DOHH2 (cell line): ENCODE measurements around the gene NKD1.

Experiments
- H3F3A ChIP-seq: fragments of 200-600 bp; sonication (generic), shearing (Covaris generic); 2 replicates; pipeline ENCODE4 v1.6.0; 2016; ENCODE audit warnings: antibody characterized with exemption, mild to moderate bottlenecking; ENCODE audit not compliant: control insufficient read depth, insufficient read depth
- H3K27ac ChIP-seq: fragments of 200-600 bp; sonication (generic); 2 replicates; pipeline ENCODE4 v1.5.1; 2014; ENCODE audit warnings: low read depth, mild to moderate bottlenecking, low read length, moderate library complexity
- H3K27me3 ChIP-seq: fragments of 200-600 bp; sonication (generic); 2 replicates; pipeline ENCODE4 v1.6.1; 2014; ENCODE audit warnings: mild to moderate bottlenecking, low read length, mixed read lengths; ENCODE audit not compliant: control insufficient read depth
- H3K36me3 ChIP-seq: fragments of 200-600 bp; sonication (generic); 2 replicates; pipeline ENCODE4 v1.6.1; 2014; ENCODE audit warnings: mild to moderate bottlenecking, low read length, moderate library complexity, mixed read lengths; ENCODE audit not compliant: control insufficient read depth
- H3K4me1 ChIP-seq: fragments of 200-600 bp; sonication (generic); 2 replicates; pipeline ENCODE4 v1.6.1; 2014; ENCODE audit warnings: mild to moderate bottlenecking, low read length, mixed read lengths; ENCODE audit not compliant: control insufficient read depth
- H3K4me2 ChIP-seq: fragments of 200-600 bp; sonication (generic); 2 replicates; pipeline ENCODE4 v1.6.0; 2014; ENCODE audit warnings: mild to moderate bottlenecking, low read length, moderate library complexity
- H3K4me3 ChIP-seq: fragments of 200-600 bp; sonication (generic); 2 replicates; pipeline ENCODE4 v1.5.1; 2014; ENCODE audit warnings: mild to moderate bottlenecking, low read length, mixed read lengths
- H3K79me2 ChIP-seq: fragments of 200-600 bp; sonication (generic); 2 replicates; pipeline ENCODE4 v1.6.1; 2014; ENCODE audit warnings: mild to moderate bottlenecking, low read length, mixed read lengths; ENCODE audit not compliant: control insufficient read depth
- H3K9me2 ChIP-seq: fragments of 200-600 bp; sonication (generic); replicated peaks from 2 replicates; pipeline ENCODE4 v1.6.1; 2014; ENCODE audit warnings: mild to moderate bottlenecking, low read length, mixed read lengths; ENCODE audit not compliant: control insufficient read depth
- H3K9me3 ChIP-seq: fragments of 200-600 bp; sonication (generic); 2 replicates; pipeline ENCODE4 v1.6.1; 2014; ENCODE audit warnings: antibody characterized with exemption, low read length, mixed read lengths; ENCODE audit not compliant: control insufficient read depth, insufficient read depth
- H4K20me1 ChIP-seq: fragments of 200-600 bp; sonication (generic); 2 replicates; pipeline ENCODE4 v1.6.0; 2014; ENCODE audit warnings: low read depth, mild to moderate bottlenecking, antibody characterized with exemption, low read length, moderate library complexity; ENCODE audit not compliant: control insufficient read depth, insufficient read depth
- EZH2phosphoT487 ChIP-seq: fragments of 200-600 bp; sonication (generic); IDR thresholded peaks from 2 replicates; pipeline ENCODE4 v1.6.1; 2017; ENCODE audit warnings: borderline replicate concordance, mild to moderate bottlenecking, antibody characterized with exemption, low read length, moderate library complexity, mixed read lengths
- TF ChIP-seq, protein P1 (sequence below): fragments of 200-600 bp; sonication (generic); IDR thresholded peaks from one replicate; pipeline ENCODE4 v1.5.1; 2014; ENCODE audit warnings: antibody characterized with exemption, mild to moderate bottlenecking, low read depth, low read length; ENCODE audit not compliant: poor library complexity, severe bottlenecking

The NKD1 gene

GRCh38 chr16:50671644-50672260 is 123.6 kb downstream of the NKD1 start:
- Histone ChIP-seq H3K27me3 (no peaks in the 10 kb centered on the region), H3K36me3 (no peaks in the 10 kb centered on the region), H4K20me1 (no peaks in the 10 kb centered on the region), H3K9me3 (peaks cover 22% of the 10 kb centered on the region), H3K4me2 (no peak overlapping the region), H3K4me1 (no peaks in the 10 kb centered on the region), H3K27ac (no peak overlapping the region), H3F3A (no peaks in the 10 kb centered on the region), H3K79me2 (no peaks in the 10 kb centered on the region), H3K4me3 (no peak overlapping the region), H3K9me2 (no peaks in the 10 kb centered on the region)
- TF ChIP-seq EZH2phosphoT487 = no peak
- TF ChIP-seq, protein P1, sequence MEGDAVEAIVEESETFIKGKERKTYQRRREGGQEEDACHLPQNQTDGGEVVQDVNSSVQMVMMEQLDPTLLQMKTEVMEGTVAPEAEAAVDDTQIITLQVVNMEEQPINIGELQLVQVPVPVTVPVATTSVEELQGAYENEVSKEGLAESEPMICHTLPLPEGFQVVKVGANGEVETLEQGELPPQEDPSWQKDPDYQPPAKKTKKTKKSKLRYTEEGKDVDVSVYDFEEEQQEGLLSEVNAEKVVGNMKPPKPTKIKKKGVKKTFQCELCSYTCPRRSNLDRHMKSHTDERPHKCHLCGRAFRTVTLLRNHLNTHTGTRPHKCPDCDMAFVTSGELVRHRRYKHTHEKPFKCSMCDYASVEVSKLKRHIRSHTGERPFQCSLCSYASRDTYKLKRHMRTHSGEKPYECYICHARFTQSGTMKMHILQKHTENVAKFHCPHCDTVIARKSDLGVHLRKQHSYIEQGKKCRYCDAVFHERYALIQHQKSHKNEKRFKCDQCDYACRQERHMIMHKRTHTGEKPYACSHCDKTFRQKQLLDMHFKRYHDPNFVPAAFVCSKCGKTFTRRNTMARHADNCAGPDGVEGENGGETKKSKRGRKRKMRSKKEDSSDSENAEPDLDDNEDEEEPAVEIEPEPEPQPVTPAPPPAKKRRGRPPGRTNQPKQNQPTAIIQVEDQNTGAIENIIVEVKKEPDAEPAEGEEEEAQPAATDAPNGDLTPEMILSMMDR = peak; percentile 81

- Histone ChIP-seq H3K9me3 (peaks cover 22% of the 10 kb centered on the region), H3K27ac (no peak overlapping the region), H3K27me3 (no peaks in the 10 kb centered on the region), H3K4me2 (no peak overlapping the region), H3K79me2 (no peaks in the 10 kb centered on the region), H4K20me1 (no peaks in the 10 kb centered on the region), H3K36me3 (no peaks in the 10 kb centered on the region), H3K9me2 (no peaks in the 10 kb centered on the region), H3F3A (no peaks in the 10 kb centered on the region), H3K4me1 (no peaks in the 10 kb centered on the region), H3K4me3 (no peak overlapping the region)
- TF ChIP-seq, protein P1 = no peak
- TF ChIP-seq EZH2phosphoT487 = no peak
These were observed 125.5 kb downstream of the NKD1 start for GRCh38 chr16:50673496-50674275.

DNA sequence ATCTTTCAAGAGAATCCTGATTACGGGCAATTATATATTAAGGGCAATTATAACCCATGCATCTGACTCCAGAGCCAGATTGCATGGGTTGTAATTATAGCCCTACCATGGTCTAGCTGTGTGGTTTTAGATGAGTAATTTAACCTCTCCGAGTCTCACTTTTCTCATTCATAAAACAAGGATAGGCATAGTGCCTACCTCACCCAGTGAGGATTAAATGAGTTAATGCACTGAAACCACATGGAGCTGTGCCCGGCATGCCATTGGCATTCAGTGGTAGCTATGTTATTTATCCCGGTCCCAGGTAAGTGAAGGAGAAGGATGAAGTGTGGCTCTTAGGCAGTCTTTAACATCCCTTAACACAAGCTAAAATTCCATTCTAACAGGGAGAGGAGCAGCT is 126.6 kb downstream of the NKD1 start:
- TF ChIP-seq, protein P1 = no peak
- no peak for TF ChIP-seq EZH2phosphoT487
- Histone ChIP-seq H3K9me2 (no peaks in the 10 kb centered on the region), H4K20me1 (no peaks in the 10 kb centered on the region), H3K4me2 (no peak overlapping the region), H3K36me3 (no peaks in the 10 kb centered on the region), H3K27me3 (no peaks in the 10 kb centered on the region), H3K27ac (no peak overlapping the region), H3K4me3 (no peak overlapping the region), H3K79me2 (no peaks in the 10 kb centered on the region), H3F3A (no peaks in the 10 kb centered on the region), H3K9me3 (peaks cover 22% of the 10 kb centered on the region), H3K4me1 (no peaks in the 10 kb centered on the region)
